Brain microvascular endothelial cell (primary cell): ENCODE measurements around the gene METTL23.
A peak's percentile ranks its signal among the peaks of the same experiment; 100 is the strongest.

Source experiments
- DNase-seq: peaks from one replicate; pipeline ENCODE4 v3.0.0-alpha.2; 2020
- H3K27ac ChIP-seq: fragments of 250-450 bp; sonication (Bioruptor Pico); 2 replicates; pipeline ENCODE4 v1.5.1; 2020; ENCODE audit warnings: mild to moderate bottlenecking, moderate library complexity
- H3K27me3 ChIP-seq: fragments of 250-450 bp; sonication (Bioruptor Pico); replicated peaks from 2 replicates; pipeline ENCODE4 v1.5.1; 2020; ENCODE audit warnings: mild to moderate bottlenecking
- H3K36me3 ChIP-seq: fragments of 250-450 bp; sonication (Bioruptor Pico); replicated peaks from 2 replicates; pipeline ENCODE4 v1.5.1; 2020; ENCODE audit warnings: mild to moderate bottlenecking
- H3K4me3 ChIP-seq: 2 replicates; pipeline ENCODE4 v1.5.1; 2011; ENCODE audit warnings: low read depth, mild to moderate bottlenecking, control low read depth, low read length, moderate library complexity
- CTCF ChIP-seq: IDR thresholded peaks from 2 replicates; pipeline ENCODE4 v1.5.1; 2011; ENCODE audit warnings: low read depth, mild to moderate bottlenecking, moderate library complexity, low read length, control low read depth, inconsistent platforms; ENCODE audit errors: missing control alignments
- in situ Hi-C: cut with HindIII; loops from 2 replicates; pipeline ENCODE4 v1.10.0; 2017; ENCODE audit warnings: low sequenced_read_pairs, low pct_ligation_motif_present

Gene METTL23

DNA sequence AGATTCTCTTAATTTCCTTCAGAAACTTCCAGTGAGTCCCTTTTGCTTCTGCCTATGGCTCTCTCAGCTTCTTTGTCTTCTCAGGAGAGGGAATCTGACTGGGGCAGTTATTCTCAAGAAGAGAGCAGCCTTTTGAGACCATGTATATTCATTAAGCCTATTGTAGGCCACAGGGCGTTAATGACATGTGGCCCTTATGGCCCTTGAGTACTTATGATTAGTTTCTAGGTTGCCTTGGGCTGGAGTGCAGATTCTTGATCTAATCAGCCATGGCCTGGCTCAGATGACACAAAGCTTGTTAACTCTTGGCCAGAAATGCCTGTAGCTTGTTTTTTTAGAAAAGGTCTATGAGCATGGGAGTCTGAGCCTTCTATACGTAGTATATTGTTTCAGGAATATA lies 28.6 kb downstream of the METTL23 start:
- no peaks in the 10 kb centered on the region for H3K27me3 ChIP-seq
- H3K4me3 ChIP-seq, result no peak overlapping the region
- in situ Hi-C loops, result no loop called here
- H3K27ac ChIP-seq, result no peak overlapping the region
- H3K36me3 ChIP-seq, result peaks cover 3% of the 10 kb centered on the region
- no peak for TF ChIP-seq CTCF
- DNase-seq, result no peak

DNA sequence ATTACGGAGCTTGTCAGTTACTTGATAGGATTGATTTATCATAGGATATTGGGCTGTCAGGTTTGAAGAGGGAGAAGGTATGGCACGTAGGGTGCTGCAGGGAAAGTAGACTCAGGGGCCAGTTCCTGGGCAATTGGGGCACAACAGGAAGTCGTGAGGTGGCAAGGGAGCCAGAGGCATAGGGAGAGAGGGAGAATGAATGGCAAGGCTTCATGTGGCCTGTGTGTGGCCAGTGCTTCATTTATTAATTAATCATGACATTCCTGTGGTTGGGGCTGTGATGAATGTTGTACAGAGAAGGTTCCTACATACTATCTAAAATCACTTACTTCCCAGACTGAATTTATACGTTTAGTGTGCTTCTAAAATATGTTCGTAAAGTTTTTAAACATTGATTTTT lies 30.6 kb downstream of the METTL23 start:
- Histone ChIP-seq H3K27ac (no peak overlapping the region), H3K36me3 (peaks cover 3% of the 10 kb centered on the region), H3K4me3 (no peak overlapping the region), H3K27me3 (no peaks in the 10 kb centered on the region)
- no peak for DNase-seq
- TF ChIP-seq CTCF, result no peak
- in situ Hi-C loops, result no loop called here

GRCh38 chr17:76758570-76758969 lies 31.9 kb downstream of the METTL23 start:
- in situ Hi-C loops, result no loop called here
- Histone ChIP-seq H3K27ac (no peak overlapping the region), H3K4me3 (no peak overlapping the region), H3K36me3 (peaks cover 3% of the 10 kb centered on the region), H3K27me3 (no peaks in the 10 kb centered on the region)
- no peak for DNase-seq
- TF ChIP-seq CTCF, result no peak

- peak; percentile 55 for DNase-seq
- in situ Hi-C loops, result no loop called here
- no peak for TF ChIP-seq CTCF
Measured at GRCh38 chr17:76772842-76773525, 46.3 kb downstream of the METTL23 start.

GRCh38 chr17:76775021-76775600 lies 48.5 kb downstream of the METTL23 start:
- Histone ChIP-seq H3K27me3 (no peaks in the 10 kb centered on the region), H3K4me3 (no peak overlapping the region), H3K27ac (no peak overlapping the region), H3K36me3 (peaks cover 9% of the 10 kb centered on the region)
- TF ChIP-seq CTCF, result no peak
- DNase-seq, result no peak
- in situ Hi-C loops, result no loop called here

More at GRCh38 chr17:76772842-76773525, 46.3 kb downstream of the METTL23 start:
- Histone ChIP-seq H3K27me3 (no peaks in the 10 kb centered on the region), H3K27ac (peak overlapping the region; percentile 65), H3K36me3 (peaks cover 9% of the 10 kb centered on the region), H3K4me3 (no peak overlapping the region)
